Measurements from ENCODE around the gene USP17L12. TPM values are rescaled to one million over a fixed set of nuclear protein-coding genes. Genes with fewer than 3 reads are reported as not detected.
"Not testable (repeated sequence)": the region's sequence is repeated elsewhere in the genome, so short reads cannot be mapped to it uniquely, and the experiment has no call there.

Gene USP17L12, protein sequence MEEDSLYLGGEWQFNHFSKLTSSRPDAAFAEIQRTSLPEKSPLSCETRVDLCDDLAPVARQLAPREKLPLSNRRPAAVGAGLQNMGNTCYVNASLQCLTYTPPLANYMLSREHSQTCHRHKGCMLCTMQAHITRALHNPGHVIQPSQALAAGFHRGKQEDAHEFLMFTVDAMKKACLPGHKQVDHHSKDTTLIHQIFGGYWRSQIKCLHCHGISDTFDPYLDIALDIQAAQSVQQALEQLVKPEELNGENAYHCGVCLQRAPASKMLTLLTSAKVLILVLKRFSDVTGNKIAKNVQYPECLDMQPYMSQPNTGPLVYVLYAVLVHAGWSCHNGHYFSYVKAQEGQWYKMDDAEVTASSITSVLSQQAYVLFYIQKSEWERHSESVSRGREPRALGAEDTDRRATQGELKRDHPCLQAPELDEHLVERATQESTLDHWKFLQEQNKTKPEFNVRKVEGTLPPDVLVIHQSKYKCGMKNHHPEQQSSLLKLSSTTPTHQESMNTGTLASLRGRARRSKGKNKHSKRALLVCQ
- total RNA-seq = not detected in 2 replicates

DNA sequence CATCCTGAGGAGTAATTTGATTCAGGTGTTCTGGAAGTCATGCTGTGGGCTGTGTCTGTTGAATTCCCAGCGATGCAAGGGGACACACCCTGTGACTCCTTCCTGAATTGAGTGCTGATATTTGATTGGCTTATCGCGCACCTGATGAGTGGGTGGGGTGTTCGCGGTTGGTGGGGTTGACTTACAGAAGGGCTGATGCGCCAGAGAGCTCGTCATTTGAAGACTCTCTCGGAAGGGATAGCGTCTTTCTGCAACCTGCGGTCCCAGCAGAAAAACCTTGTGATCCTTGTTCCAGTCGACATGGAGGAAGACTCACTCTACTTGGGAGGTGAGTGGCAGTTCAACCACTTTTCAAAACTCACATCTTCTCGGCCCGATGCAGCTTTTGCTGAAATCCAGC lies at the start of gene USP17L12:
Gene USP17L12 (plus strand): TSS at position 301 of the 400 bp plus-strand sequence. CDS start 0 bp downstream, at position 301.
- intact Hi-C loops (cut with micrococcal nuclease) = not testable (repeated sequence)

DNA sequence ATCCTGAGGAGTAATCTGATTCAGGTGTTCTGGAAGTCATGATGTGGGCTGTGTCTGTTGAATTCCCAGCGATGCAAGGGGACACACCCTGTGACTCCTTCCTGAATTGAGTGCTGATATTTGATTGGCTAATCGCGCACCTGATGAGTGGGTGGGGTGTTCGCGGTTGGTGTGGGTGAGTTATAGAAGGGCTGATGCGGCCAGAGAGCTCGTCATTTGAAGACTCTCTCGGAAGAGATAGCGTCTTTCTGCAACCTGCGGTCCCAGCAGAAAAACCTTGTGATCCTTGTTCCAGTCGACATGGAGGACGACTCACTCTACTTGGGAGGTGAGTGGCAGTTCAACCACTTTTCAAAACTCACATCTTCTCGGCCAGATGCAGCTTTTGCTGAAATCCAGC lies 9.6 kb upstream of the USP17L12 start, which contains the start of gene USP17L10:
Gene USP17L10 (plus strand): TSS at position 301 of the 400 bp plus-strand sequence. CDS start 0 bp downstream, at position 301.
- intact Hi-C loops (cut with micrococcal nuclease) = not testable (repeated sequence)

GRCh38 chr4:9214701-9215100 lies 5.3 kb upstream of the USP17L12 start:
- intact Hi-C loops (cut with micrococcal nuclease) = not testable (repeated sequence)

- intact Hi-C loops (cut with micrococcal nuclease) = not testable (repeated sequence)
Observed at GRCh38 chr4:9215105-9215504, 4.8 kb upstream of the USP17L12 start, which contains the start of gene USP17L11. TSS of gene USP17L11 (plus strand) at chr4:9215405. CDS start at chr4:9215405, 0 bp downstream.

DNA sequence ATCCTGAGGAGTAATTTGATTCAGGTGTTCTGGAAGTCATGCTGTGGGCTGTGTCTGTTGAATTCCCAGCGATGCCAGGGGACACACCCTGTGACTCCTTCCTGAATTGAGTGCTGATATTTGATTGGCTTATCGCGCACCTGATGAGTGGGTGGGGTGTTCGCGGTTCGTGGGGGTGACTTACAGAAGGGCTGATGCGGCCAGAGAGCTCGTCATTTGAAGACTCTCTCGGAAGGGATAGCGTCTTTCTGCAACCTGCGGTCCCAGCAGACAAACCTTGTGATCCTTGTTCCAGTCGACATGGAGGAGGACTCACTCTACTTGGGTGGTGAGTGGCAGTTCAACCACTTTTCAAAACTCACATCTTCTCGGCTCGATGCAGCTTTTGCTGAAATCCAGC lies 4.6 kb downstream of the USP17L12 start, which contains the start of gene USP17L13:
Gene USP17L13 (plus strand): TSS at position 301 of the 400 bp plus-strand sequence. CDS start 0 bp downstream, at position 301.
- intact Hi-C loops (cut with micrococcal nuclease) = not testable (repeated sequence)

GRCh38 chr4:9230249-9230648 lies 10.3 kb downstream of the USP17L12 start:
- intact Hi-C loops (cut with micrococcal nuclease) = not testable (repeated sequence)

- intact Hi-C loops (cut with micrococcal nuclease) = not testable (repeated sequence)
Observed at GRCh38 chr4:9234085-9234484, 14.1 kb downstream of the USP17L12 start, which contains the start of gene USP17L15. TSS of gene USP17L15 (plus strand) at chr4:9234385. CDS start at chr4:9234385, 0 bp downstream.

DNA sequence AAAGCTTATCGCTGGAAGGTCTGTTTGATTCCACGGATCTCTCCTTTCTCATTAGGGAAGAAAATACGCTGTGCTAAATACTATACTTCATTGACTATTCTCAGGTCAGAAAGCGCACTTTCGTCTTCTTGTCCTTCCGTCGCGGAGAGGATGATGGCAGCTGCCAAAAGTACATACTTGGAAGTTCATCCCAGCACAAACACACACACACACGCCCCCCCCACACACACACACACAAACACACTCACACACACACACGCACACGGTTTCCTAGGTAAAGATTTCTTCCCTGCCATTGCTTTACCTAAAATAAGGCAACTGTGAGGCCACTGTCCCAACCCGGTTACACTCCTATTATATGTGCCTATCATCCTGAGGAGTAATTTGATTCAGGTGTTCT lies 18.5 kb downstream of the USP17L12 start:
- intact Hi-C loops (cut with micrococcal nuclease) = not testable (repeated sequence)

- intact Hi-C loops (cut with micrococcal nuclease) = not testable (repeated sequence)
Observed at GRCh38 chr4:9243579-9243978, 23.6 kb downstream of the USP17L12 start, which contains the start of gene USP17L17. TSS of gene USP17L17 (plus strand) at chr4:9243879. CDS start at chr4:9243879, 0 bp downstream.

DNA sequence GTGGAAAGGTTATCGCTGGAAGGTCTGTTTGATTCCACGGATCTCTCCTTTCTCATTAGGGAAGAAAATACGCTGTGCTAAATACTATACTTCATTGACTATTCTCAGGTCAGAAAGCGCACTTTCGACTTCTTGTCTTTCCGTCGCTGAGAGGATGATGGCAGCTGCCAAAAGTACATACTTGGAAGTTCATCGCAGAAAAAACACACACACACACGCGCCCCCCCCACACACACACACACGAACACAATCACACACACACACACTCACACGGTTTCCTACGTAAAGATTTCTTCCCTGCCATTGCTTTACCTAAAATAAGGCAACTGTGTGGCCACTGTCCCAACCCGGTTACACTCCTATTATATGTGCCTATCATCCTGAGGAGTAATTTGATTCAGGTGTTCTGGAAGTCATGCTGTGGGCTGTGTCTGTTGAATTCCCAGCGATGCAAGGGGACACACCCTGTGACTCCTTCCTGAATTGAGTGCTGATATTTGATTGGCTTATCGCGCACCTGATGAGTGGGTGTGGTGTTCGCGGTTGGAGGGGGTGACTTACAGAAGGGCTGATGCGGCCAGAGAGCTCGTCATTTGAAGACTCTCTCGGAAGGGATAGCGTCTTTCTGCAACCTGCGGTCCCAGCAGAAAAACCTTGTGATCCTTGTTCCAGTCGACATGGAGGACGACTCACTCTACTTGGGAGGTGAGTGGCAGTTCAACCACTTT lies 28.2 kb downstream of the USP17L12 start, which contains the start of gene USP17L18:
Gene USP17L18 (plus strand): TSS at position 678 of the 728 bp plus-strand sequence. CDS start 0 bp downstream, at position 678.
- intact Hi-C loops (cut with micrococcal nuclease) = not testable (repeated sequence)

DNA sequence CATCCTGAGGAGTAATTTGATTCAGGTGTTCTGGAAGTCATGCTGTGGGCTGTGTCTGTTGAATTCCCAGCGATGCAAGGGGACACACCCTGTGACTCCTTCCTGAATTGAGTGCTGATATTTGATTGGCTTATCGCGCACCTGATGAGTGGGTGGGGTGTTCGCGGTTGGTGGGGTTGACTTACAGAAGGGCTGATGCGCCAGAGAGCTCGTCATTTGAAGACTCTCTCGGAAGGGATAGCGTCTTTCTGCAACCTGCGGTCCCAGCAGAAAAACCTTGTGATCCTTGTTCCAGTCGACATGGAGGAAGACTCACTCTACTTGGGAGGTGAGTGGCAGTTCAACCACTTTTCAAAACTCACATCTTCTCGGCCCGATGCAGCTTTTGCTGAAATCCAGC lies 33.1 kb downstream of the USP17L12 start, which contains the start of gene USP17L19:
Gene USP17L19 (plus strand): TSS at position 301 of the 400 bp plus-strand sequence. CDS start 0 bp downstream, at position 301.
- intact Hi-C loops (cut with micrococcal nuclease) = not testable (repeated sequence)

DNA sequence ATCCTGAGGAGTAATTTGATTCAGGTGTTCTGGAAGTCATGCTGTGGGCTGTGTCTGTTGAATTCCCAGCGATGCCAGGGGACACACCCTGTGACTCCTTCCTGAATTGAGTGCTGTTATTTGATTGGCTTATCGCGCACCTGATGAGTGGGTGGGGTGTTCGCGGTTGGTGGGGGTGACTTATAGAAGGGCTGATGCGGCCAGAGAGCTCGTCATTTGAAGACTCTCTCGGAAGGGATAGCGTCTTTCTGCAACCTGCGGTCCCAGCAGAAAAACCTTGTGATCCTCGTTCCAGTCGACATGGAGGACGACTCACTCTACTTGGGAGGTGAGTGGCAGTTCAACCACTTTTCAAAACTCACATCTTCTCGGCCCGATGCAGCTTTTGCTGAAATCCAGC lies 37.9 kb downstream of the USP17L12 start, which contains the start of gene USP17L20:
Gene USP17L20 (plus strand): TSS at position 301 of the 400 bp plus-strand sequence. CDS start 0 bp downstream, at position 301.
- intact Hi-C loops (cut with micrococcal nuclease) = not testable (repeated sequence)

- intact Hi-C loops (cut with micrococcal nuclease) = not testable (repeated sequence)
Observed at GRCh38 chr4:9262572-9262971, 42.6 kb downstream of the USP17L12 start, which contains the start of gene USP17L21. TSS of gene USP17L21 (plus strand) at chr4:9262872. CDS start at chr4:9262872, 0 bp downstream.

- intact Hi-C loops (cut with micrococcal nuclease) = not testable (repeated sequence)
Observed at GRCh38 chr4:9267319-9267718, 47.4 kb downstream of the USP17L12 start, which contains the start of gene USP17L22. TSS of gene USP17L22 (plus strand) at chr4:9267619. CDS start at chr4:9267619, 0 bp downstream.

Other genes with a start within 250 kb of the USP17L12 start
- gene FAM90A26, start 49.7 kb upstream of the USP17L12 start, total RNA-seq = not detected in 2 replicates
- gene USP17L10, start 9.5 kb upstream of the USP17L12 start, total RNA-seq = not detected in 2 replicates
- gene USP17L11, start 4.7 kb upstream of the USP17L12 start, total RNA-seq = not detected in 2 replicates
- not detected in 2 replicates for gene USP17L13, start 4.7 kb downstream of the USP17L12 start, total RNA-seq
- gene USP17L15, start 14.2 kb downstream of the USP17L12 start, total RNA-seq = not detected in 2 replicates
- gene USP17L17, start 23.7 kb downstream of the USP17L12 start, total RNA-seq = not detected in 2 replicates
- not detected in 2 replicates for gene USP17L18, start 28.5 kb downstream of the USP17L12 start, total RNA-seq
- not detected in 2 replicates for gene USP17L19, start 33.2 kb downstream of the USP17L12 start, total RNA-seq
- gene USP17L20, start 38.0 kb downstream of the USP17L12 start, total RNA-seq = not detected in 2 replicates
- gene USP17L21, start 42.7 kb downstream of the USP17L12 start, total RNA-seq = not detected in 2 replicates
- gene USP17L22, start 47.5 kb downstream of the USP17L12 start, total RNA-seq = not detected in 2 replicates
- gene USP17L24, start 105.0 kb downstream of the USP17L12 start, total RNA-seq = not detected in 2 replicates
- not detected in 2 replicates for gene USP17L25, start 109.8 kb downstream of the USP17L12 start, total RNA-seq
- gene USP17L26, start 114.5 kb downstream of the USP17L12 start, total RNA-seq = not detected in 2 replicates
- not detected in 2 replicates for gene USP17L5, start 119.3 kb downstream of the USP17L12 start, total RNA-seq
- not detected in 2 replicates for gene USP17L27, start 124.0 kb downstream of the USP17L12 start, total RNA-seq
- gene USP17L28, start 128.7 kb downstream of the USP17L12 start, total RNA-seq = not detected in 2 replicates
- gene USP17L29, start 133.5 kb downstream of the USP17L12 start, total RNA-seq = not detected in 2 replicates
- not detected in 2 replicates for gene USP17L30, start 143.0 kb downstream of the USP17L12 start, total RNA-seq
- gene DEFB131A, start 224.3 kb downstream of the USP17L12 start, total RNA-seq = not detected in 2 replicates

All from T-helper 1 cell treated with Interleukin-12 subunit alpha and Interleukin-12 subunit beta and Interleukin-4 antibody, amounts not matched to agents 30 ng/mL and 1 ng/mL, for 36 hours (primary cell).